HG03066 (cell line): ENCODE measurements around the gene OTUD6A.
"Not testable (repeated sequence)": the region's sequence is repeated elsewhere in the genome, so short reads cannot be mapped to it uniquely, and the experiment has no call there.

Experiments used
- ATAC-seq: cut with Tn5 transposase; IDR thresholded peaks from one replicate; pipeline ENCODE4 v1.9.1; 2021; ENCODE audit warnings: low read depth; ENCODE audit not compliant: unreplicated experiment

OTUD6A gene

GRCh38 chrX:70044541-70045245, 17.6 kb upstream of the OTUD6A start:
- no peak for ATAC-seq

GRCh38 chrX:70046978-70047377, 15.3 kb upstream of the OTUD6A start:
- ATAC-seq = no peak

- ATAC-seq = no peak
Observed at GRCh38 chrX:70049406-70049805, 12.9 kb upstream of the OTUD6A start.

- no peak for ATAC-seq
Observed at GRCh38 chrX:70049925-70050324, 12.3 kb upstream of the OTUD6A start, which contains the start of gene AWAT2. Gene AWAT2 (minus strand): TSS chrX:70049938. CDS start chrX:70049932, 6 bp downstream.

- ATAC-seq = no peak
Observed at GRCh38 chrX:70052895-70053615, 9.2 kb upstream of the OTUD6A start.

GRCh38 chrX:70054391-70054790, 7.9 kb upstream of the OTUD6A start:
- no peak for ATAC-seq

GRCh38 chrX:70062961-70063550, 799 bp downstream of the OTUD6A start:
- ATAC-seq = no peak

- no peak for ATAC-seq
Observed at GRCh38 chrX:70066646-70067045, 4.4 kb downstream of the OTUD6A start.

GRCh38 chrX:70079297-70079696, 17.0 kb downstream of the OTUD6A start:
- no peak for ATAC-seq

- ATAC-seq = no peak
Observed at GRCh38 chrX:70079870-70080269, 17.6 kb downstream of the OTUD6A start.

- ATAC-seq = no peak
Observed at GRCh38 chrX:70082723-70083122, 20.5 kb downstream of the OTUD6A start.

GRCh38 chrX:70084592-70085240, 22.5 kb downstream of the OTUD6A start:
- ATAC-seq = no peak

- no peak for ATAC-seq
Observed at GRCh38 chrX:70087857-70088630, 25.8 kb downstream of the OTUD6A start.

GRCh38 chrX:70088751-70089150, 26.5 kb downstream of the OTUD6A start:
- ATAC-seq = no peak

GRCh38 chrX:70089604-70090297, 27.5 kb downstream of the OTUD6A start:
- no peak for ATAC-seq

GRCh38 chrX:70092247-70092646, 30.0 kb downstream of the OTUD6A start:
- no peak for ATAC-seq

GRCh38 chrX:70096052-70096451, 33.8 kb downstream of the OTUD6A start:
- ATAC-seq = no peak

GRCh38 chrX:70105229-70105628, 43.0 kb downstream of the OTUD6A start:
- no peak for ATAC-seq

- not testable (repeated sequence) for ATAC-seq
Observed at GRCh38 chrX:70111436-70112026, 49.3 kb downstream of the OTUD6A start.
